Measurements from ENCODE around the gene SUGCT.

The SUGCT gene

GRCh38 chr7:40675741-40676140 lies 540.9 kb downstream of the SUGCT start:
- no peak overlapping the region for H3K4me3 ChIP-seq (ENCODE audit: low read depth, low read length)
- H3K27me3 ChIP-seq (ENCODE audit: control insufficient read depth, insufficient read depth, low read length) = no peaks in the 10 kb centered on the region
- H3K36me3 ChIP-seq (ENCODE audit: control insufficient read depth, insufficient read depth, low read length) = no peaks in the 10 kb centered on the region
- H3K4me1 ChIP-seq (ENCODE audit: control insufficient read depth, insufficient read depth, low read length) = no peaks in the 10 kb centered on the region
- no peaks in the 10 kb centered on the region for H3K9me3 ChIP-seq (ENCODE audit: control insufficient read depth, insufficient read depth, low read depth, low read length)
- H3K27ac ChIP-seq (ENCODE audit: low read depth, low read length) = no peak overlapping the region
- H3K9ac ChIP-seq (ENCODE audit: low read length) = no peak overlapping the region

DNA sequence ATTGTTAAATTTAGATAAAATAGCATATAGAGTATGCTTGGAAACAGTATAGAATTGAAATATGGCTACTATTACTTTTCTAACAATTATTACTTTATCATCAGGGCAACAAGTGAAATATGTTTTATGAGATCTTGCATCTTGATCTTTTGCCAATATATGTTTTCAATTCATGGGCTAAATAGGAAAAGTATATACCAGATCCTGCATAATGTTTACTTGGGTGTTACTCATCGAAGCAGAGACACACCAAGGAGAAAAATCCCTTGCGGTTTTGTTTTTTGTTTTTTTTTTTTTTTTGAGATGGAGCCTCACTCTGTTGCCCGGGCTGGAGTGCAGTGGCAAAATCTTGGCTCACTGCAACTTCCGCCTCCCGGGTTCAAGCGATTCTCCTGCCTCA lies 541.4 kb downstream of the SUGCT start:
- Histone ChIP-seq H3K27me3 (ENCODE audit: control insufficient read depth, insufficient read depth, low read length) (no peaks in the 10 kb centered on the region), H3K9ac (ENCODE audit: low read length) (no peak overlapping the region), H3K36me3 (ENCODE audit: control insufficient read depth, insufficient read depth, low read length) (no peaks in the 10 kb centered on the region), H3K9me3 (ENCODE audit: control insufficient read depth, insufficient read depth, low read depth, low read length) (no peaks in the 10 kb centered on the region), H3K4me3 (ENCODE audit: low read depth, low read length) (no peak overlapping the region), H3K27ac (ENCODE audit: low read depth, low read length) (no peak overlapping the region), H3K4me1 (ENCODE audit: control insufficient read depth, insufficient read depth, low read length) (peaks cover 5% of the 10 kb centered on the region; the same call in 1 of the 2 replicates)

- H3K4me1 ChIP-seq (ENCODE audit: control insufficient read depth, insufficient read depth, low read length) = peaks cover 12% of the 10 kb centered on the region; the same call in 1 of the 2 replicates
- H3K36me3 ChIP-seq (ENCODE audit: control insufficient read depth, insufficient read depth, low read length) = no peaks in the 10 kb centered on the region
- no peak overlapping the region for H3K4me3 ChIP-seq (ENCODE audit: low read depth, low read length)
- H3K27me3 ChIP-seq (ENCODE audit: control insufficient read depth, insufficient read depth, low read length) = no peaks in the 10 kb centered on the region
- 0 out of 2 replicates have a peak, but pooled peaks cover 3% of the 10 kb centered on the region for H3K9me3 ChIP-seq (ENCODE audit: control insufficient read depth, insufficient read depth, low read depth, low read length)
- H3K9ac ChIP-seq (ENCODE audit: low read length) = no peak overlapping the region
- H3K27ac ChIP-seq (ENCODE audit: low read depth, low read length) = no peak overlapping the region
Observed at GRCh38 chr7:40680657-40681056, 545.9 kb downstream of the SUGCT start.

DNA sequence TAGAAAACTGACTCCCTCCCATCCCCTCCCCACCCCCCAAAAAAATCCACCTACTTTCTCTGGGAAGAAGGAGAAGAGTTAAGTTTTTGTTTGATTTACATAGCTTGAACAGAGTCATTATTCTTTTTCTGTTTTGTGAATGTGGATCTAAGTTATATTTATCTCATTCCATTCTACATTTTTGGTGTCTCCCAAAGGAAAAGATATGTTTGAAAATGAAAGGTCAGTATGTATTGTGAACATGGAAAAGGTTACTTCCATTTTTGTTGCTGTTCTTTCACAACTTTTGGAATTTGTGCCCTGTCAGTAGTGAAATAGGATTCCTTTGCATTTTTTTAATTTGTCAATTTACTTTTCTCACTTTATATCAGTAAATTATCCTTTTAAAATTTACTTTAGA lies 547.9 kb downstream of the SUGCT start:
- no peak overlapping the region for H3K4me3 ChIP-seq (ENCODE audit: low read depth, low read length)
- H3K9ac ChIP-seq (ENCODE audit: low read length) = no peak overlapping the region
- H3K27ac ChIP-seq (ENCODE audit: low read depth, low read length) = no peak overlapping the region
- peaks cover 12% of the 10 kb centered on the region; the same call in 1 of the 2 replicates for H3K4me1 ChIP-seq (ENCODE audit: control insufficient read depth, insufficient read depth, low read length)
- no peaks in the 10 kb centered on the region for H3K36me3 ChIP-seq (ENCODE audit: control insufficient read depth, insufficient read depth, low read length)
- H3K27me3 ChIP-seq (ENCODE audit: control insufficient read depth, insufficient read depth, low read length) = no peaks in the 10 kb centered on the region
- 0 out of 2 replicates have a peak, but pooled peaks cover 3% of the 10 kb centered on the region for H3K9me3 ChIP-seq (ENCODE audit: control insufficient read depth, insufficient read depth, low read depth, low read length)

DNA sequence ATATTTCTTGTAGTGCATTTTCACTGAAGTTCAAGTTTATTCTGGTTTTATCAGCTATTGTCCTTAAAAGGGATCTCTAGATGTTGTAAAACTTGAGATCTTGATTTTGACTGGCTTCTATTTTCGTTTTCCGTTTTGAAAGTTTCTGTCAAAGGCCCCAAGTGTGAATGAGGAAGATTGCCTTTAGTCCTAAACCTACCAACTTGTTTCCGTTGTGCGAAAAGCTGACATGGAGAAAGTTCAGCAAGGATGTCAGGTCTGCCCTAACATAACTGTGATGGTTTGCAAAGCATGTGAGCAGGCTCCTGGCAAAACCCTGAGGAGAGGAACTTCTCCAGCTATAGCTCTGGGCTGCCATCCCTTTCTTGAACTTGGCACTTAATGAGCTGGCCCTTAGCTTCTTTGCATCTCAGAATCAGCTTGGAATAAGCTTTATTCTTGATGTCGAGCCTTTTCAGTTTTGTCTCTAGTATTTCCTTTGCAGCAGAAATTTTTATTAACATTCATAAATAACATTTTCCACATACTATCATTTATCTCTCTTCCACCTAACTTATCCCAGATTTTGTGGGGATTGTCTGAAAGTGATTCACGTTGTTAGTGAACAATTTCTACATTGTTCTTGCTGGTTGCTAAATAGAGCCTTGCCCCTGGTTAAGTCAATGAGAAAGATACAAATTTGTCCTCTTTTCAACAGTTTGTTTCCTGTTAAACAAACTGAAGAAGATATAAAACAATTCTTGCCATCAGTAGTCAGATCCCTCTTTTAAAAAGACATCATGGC lies 559.4 kb downstream of the SUGCT start:
- Histone ChIP-seq H3K9me3 (ENCODE audit: control insufficient read depth, insufficient read depth, low read depth, low read length) (no peaks in the 10 kb centered on the region), H3K9ac (ENCODE audit: low read length) (no peak overlapping the region), H3K4me3 (ENCODE audit: low read depth, low read length) (no peak overlapping the region), H3K27me3 (ENCODE audit: control insufficient read depth, insufficient read depth, low read length) (no peaks in the 10 kb centered on the region), H3K36me3 (ENCODE audit: control insufficient read depth, insufficient read depth, low read length) (no peaks in the 10 kb centered on the region), H3K27ac (ENCODE audit: low read depth, low read length) (no peak overlapping the region), H3K4me1 (ENCODE audit: control insufficient read depth, insufficient read depth, low read length) (0 out of 2 replicates have a peak, but pooled peaks cover 3% of the 10 kb centered on the region)

GRCh38 chr7:40694991-40695390 lies 560.2 kb downstream of the SUGCT start:
- Histone ChIP-seq H3K4me3 (ENCODE audit: low read depth, low read length) (no peak overlapping the region), H3K27me3 (ENCODE audit: control insufficient read depth, insufficient read depth, low read length) (no peaks in the 10 kb centered on the region), H3K27ac (ENCODE audit: low read depth, low read length) (no peak overlapping the region), H3K36me3 (ENCODE audit: control insufficient read depth, insufficient read depth, low read length) (no peaks in the 10 kb centered on the region), H3K9ac (ENCODE audit: low read length) (no peak overlapping the region), H3K4me1 (ENCODE audit: control insufficient read depth, insufficient read depth, low read length) (0 out of 2 replicates have a peak, but pooled peaks cover 3% of the 10 kb centered on the region), H3K9me3 (ENCODE audit: control insufficient read depth, insufficient read depth, low read depth, low read length) (no peaks in the 10 kb centered on the region)

DNA sequence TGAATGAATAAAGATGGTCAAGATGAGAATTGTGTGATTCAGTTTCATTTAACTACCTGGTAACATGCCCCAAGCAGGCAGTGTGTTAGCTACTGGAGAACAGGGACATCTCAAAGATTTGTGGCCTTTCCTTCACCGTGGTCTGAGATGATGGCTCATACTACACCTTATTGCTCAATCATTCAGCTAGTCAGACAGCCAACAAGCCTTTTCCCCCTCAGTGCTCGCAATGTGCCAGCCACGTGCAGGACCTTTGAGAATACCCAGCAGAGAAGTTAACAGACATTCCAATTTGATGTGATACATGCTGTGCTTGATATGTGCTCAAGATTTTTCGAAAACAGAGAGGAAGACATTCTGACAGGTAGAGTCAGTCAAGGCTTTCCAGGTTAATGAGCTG lies 562.8 kb downstream of the SUGCT start:
- H3K27me3 ChIP-seq (ENCODE audit: control insufficient read depth, insufficient read depth, low read length) = no peaks in the 10 kb centered on the region
- H3K9ac ChIP-seq (ENCODE audit: low read length) = no peak overlapping the region
- H3K36me3 ChIP-seq (ENCODE audit: control insufficient read depth, insufficient read depth, low read length) = no peaks in the 10 kb centered on the region
- H3K4me3 ChIP-seq (ENCODE audit: low read depth, low read length) = no peak overlapping the region
- H3K4me1 ChIP-seq (ENCODE audit: control insufficient read depth, insufficient read depth, low read length) = peaks cover 13% of the 10 kb centered on the region
- H3K9me3 ChIP-seq (ENCODE audit: control insufficient read depth, insufficient read depth, low read depth, low read length) = no peaks in the 10 kb centered on the region
- no peak overlapping the region for H3K27ac ChIP-seq (ENCODE audit: low read depth, low read length)

- no peak overlapping the region for H3K27ac ChIP-seq (ENCODE audit: low read depth, low read length)
Observed at GRCh38 chr7:40698214-40698920, 563.6 kb downstream of the SUGCT start.

DNA sequence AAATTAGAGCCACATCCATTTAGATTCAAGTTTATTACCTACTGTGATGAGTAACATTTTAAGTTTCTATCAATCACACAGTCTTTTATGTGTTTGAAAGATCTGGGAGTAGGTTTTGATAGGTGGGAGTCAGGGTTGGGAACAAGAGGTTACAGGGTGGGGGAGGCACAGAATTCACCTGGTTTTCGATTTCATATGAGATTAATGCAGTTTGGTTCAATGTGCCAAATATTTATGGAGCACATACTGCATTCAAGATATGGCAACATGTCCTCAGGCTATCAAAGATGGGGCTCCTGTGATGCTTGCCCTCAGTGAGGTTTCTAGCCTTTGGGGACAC lies 564.1 kb downstream of the SUGCT start:
- Histone ChIP-seq H3K9me3 (ENCODE audit: control insufficient read depth, insufficient read depth, low read depth, low read length) (no peaks in the 10 kb centered on the region), H3K27me3 (ENCODE audit: control insufficient read depth, insufficient read depth, low read length) (no peaks in the 10 kb centered on the region), H3K4me3 (ENCODE audit: low read depth, low read length) (no peak overlapping the region), H3K4me1 (ENCODE audit: control insufficient read depth, insufficient read depth, low read length) (peaks cover 12% of the 10 kb centered on the region), H3K36me3 (ENCODE audit: control insufficient read depth, insufficient read depth, low read length) (no peaks in the 10 kb centered on the region), H3K27ac (ENCODE audit: low read depth, low read length) (no peak overlapping the region), H3K9ac (ENCODE audit: low read length) (no peak overlapping the region)

More at GRCh38 chr7:40698214-40698920, 563.6 kb downstream of the SUGCT start:
- Histone ChIP-seq H3K27me3 (ENCODE audit: control insufficient read depth, insufficient read depth, low read length) (no peaks in the 10 kb centered on the region), H3K4me3 (ENCODE audit: low read depth, low read length) (no peak overlapping the region), H3K36me3 (ENCODE audit: control insufficient read depth, insufficient read depth, low read length) (no peaks in the 10 kb centered on the region), H3K4me1 (ENCODE audit: control insufficient read depth, insufficient read depth, low read length) (peaks cover 13% of the 10 kb centered on the region), H3K9me3 (ENCODE audit: control insufficient read depth, insufficient read depth, low read depth, low read length) (no peaks in the 10 kb centered on the region), H3K9ac (ENCODE audit: low read length) (no peak overlapping the region)

GRCh38 chr7:40700653-40701421 lies 566.0 kb downstream of the SUGCT start:
- H3K27ac ChIP-seq (ENCODE audit: low read depth, low read length) = no peak overlapping the region
- no peaks in the 10 kb centered on the region for H3K36me3 ChIP-seq (ENCODE audit: control insufficient read depth, insufficient read depth, low read length)
- H3K4me1 ChIP-seq (ENCODE audit: control insufficient read depth, insufficient read depth, low read length) = peaks cover 10% of the 10 kb centered on the region
- no peak overlapping the region for H3K4me3 ChIP-seq (ENCODE audit: low read depth, low read length)
- no peaks in the 10 kb centered on the region for H3K27me3 ChIP-seq (ENCODE audit: control insufficient read depth, insufficient read depth, low read length)
- H3K9ac ChIP-seq (ENCODE audit: low read length) = no peak overlapping the region
- H3K9me3 ChIP-seq (ENCODE audit: control insufficient read depth, insufficient read depth, low read depth, low read length) = no peaks in the 10 kb centered on the region

All from HUES6 (cell line).